8988T (cell line): ENCODE results near the gene RBMXL2.

Experiments used
- DNase-seq: peaks from one replicate; pipeline ENCODE4 v3.0.0; 2011

The RBMXL2 gene

GRCh38 chr11:7088921-7089320 lies at the start of gene RBMXL2:
RBMXL2 (plus strand) TSS chr11:7088998; CDS start chr11:7089121, 123 bp downstream.
- DNase-seq = no peak

GRCh38 chr11:7046474-7047175 lies 42.2 kb upstream of the RBMXL2 start:
- DNase-seq = no peak

- DNase-seq = no peak
These were observed 38.6 kb upstream of the RBMXL2 start for GRCh38 chr11:7050191-7050590.

- DNase-seq = no peak
These were observed 31.8 kb upstream of the RBMXL2 start for GRCh38 chr11:7056828-7057513.

GRCh38 chr11:7057641-7058040 lies 31.2 kb upstream of the RBMXL2 start:
- DNase-seq = no peak

- DNase-seq = no peak
These were observed 27.9 kb upstream of the RBMXL2 start for GRCh38 chr11:7060868-7061267.

- no peak for DNase-seq
These were observed 26.3 kb upstream of the RBMXL2 start for GRCh38 chr11:7062534-7062933.

- DNase-seq = no peak
These were observed 16.3 kb upstream of the RBMXL2 start for GRCh38 chr11:7072401-7073028.

- no peak for DNase-seq
These were observed 11.7 kb upstream of the RBMXL2 start for GRCh38 chr11:7077101-7077500.

GRCh38 chr11:7079545-7080135 lies 9.2 kb upstream of the RBMXL2 start:
- DNase-seq = no peak

- no peak for DNase-seq
These were observed 7.9 kb upstream of the RBMXL2 start for GRCh38 chr11:7080900-7081299.

GRCh38 chr11:7081441-7081840 lies 7.4 kb upstream of the RBMXL2 start:
- DNase-seq = no peak

- no peak for DNase-seq
These were observed 792 bp downstream of the RBMXL2 start for GRCh38 chr11:7089328-7090251.

- DNase-seq = no peak
These were observed 9.5 kb downstream of the RBMXL2 start for GRCh38 chr11:7098235-7098832.

- DNase-seq = no peak
These were observed 27.0 kb downstream of the RBMXL2 start for GRCh38 chr11:7115780-7116179.

GRCh38 chr11:7116370-7116769 lies 27.6 kb downstream of the RBMXL2 start:
- no peak for DNase-seq

GRCh38 chr11:7138051-7138450 lies 49.3 kb downstream of the RBMXL2 start:
- DNase-seq = no peak
